ENCODE measurements around the gene SEL1L3.

DNA sequence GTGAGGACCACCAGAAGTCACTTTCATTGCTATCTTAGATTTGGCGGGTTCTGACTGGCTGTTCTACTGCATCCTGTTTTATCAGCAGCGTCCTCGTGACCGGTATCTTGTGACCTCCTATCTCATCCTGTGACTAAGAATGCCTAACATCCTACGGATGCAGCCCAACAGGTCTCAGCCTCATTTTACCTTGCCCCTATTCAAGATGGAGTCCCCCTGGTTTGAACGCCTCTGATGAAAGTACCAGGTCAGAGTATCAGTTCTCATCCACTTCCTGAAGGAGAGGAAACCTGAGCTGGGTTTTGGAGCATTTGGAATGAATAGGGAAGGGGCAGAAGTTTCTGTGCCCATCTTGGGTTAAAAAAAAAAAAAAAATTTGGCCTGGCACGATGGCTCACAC lies 136.9 kb downstream of the SEL1L3 start:
- no peak for TF ChIP-seq KLF16 (CRISPR knock-in tag; IDR thresholded peaks at IDR 0.05)
- no peak for TF ChIP-seq ZKSCAN1 (IDR thresholded peaks at IDR 0.05; ENCODE audit: low read length)
- TF ChIP-seq BRCA1 (CRISPR knock-in tag; IDR thresholded peaks at IDR 0.05): no peak
- no peak for TF ChIP-seq ZBTB8A (CRISPR knock-in tag; IDR thresholded peaks at IDR 0.05; ENCODE audit: borderline replicate concordance, low read depth)
- no peak for TF ChIP-seq AGO1 (IDR thresholded peaks at IDR 0.05; ENCODE audit: low read depth, low read length, poor library complexity, severe bottlenecking)
- TF ChIP-seq, protein P1, sequence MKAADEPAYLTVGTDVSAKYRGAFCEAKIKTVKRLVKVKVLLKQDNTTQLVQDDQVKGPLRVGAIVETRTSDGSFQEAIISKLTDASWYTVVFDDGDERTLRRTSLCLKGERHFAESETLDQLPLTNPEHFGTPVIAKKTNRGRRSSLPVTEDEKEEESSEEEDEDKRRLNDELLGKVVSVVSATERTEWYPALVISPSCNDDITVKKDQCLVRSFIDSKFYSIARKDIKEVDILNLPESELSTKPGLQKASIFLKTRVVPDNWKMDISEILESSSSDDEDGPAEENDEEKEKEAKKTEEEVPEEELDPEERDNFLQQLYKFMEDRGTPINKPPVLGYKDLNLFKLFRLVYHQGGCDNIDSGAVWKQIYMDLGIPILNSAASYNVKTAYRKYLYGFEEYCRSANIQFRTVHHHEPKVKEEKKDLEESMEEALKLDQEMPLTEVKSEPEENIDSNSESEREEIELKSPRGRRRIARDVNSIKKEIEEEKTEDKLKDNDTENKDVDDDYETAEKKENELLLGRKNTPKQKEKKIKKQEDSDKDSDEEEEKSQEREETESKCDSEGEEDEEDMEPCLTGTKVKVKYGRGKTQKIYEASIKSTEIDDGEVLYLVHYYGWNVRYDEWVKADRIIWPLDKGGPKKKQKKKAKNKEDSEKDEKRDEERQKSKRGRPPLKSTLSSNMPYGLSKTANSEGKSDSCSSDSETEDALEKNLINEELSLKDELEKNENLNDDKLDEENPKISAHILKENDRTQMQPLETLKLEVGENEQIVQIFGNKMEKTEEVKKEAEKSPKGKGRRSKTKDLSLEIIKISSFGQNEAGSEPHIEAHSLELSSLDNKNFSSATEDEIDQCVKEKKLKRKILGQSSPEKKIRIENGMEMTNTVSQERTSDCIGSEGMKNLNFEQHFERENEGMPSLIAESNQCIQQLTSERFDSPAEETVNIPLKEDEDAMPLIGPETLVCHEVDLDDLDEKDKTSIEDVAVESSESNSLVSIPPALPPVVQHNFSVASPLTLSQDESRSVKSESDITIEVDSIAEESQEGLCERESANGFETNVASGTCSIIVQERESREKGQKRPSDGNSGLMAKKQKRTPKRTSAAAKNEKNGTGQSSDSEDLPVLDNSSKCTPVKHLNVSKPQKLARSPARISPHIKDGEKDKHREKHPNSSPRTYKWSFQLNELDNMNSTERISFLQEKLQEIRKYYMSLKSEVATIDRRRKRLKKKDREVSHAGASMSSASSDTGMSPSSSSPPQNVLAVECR (CRISPR knock-in tag; IDR thresholded peaks at IDR 0.05; ENCODE audit: borderline replicate concordance): no peak
- TF ChIP-seq ZNF407 (CRISPR knock-in tag; IDR thresholded peaks at IDR 0.05; ENCODE audit: not compliant biosample characterization): no peak
- no peak for TF ChIP-seq ZNF563 (CRISPR knock-in tag; IDR thresholded peaks at IDR 0.05)
- TF ChIP-seq, protein P2, sequence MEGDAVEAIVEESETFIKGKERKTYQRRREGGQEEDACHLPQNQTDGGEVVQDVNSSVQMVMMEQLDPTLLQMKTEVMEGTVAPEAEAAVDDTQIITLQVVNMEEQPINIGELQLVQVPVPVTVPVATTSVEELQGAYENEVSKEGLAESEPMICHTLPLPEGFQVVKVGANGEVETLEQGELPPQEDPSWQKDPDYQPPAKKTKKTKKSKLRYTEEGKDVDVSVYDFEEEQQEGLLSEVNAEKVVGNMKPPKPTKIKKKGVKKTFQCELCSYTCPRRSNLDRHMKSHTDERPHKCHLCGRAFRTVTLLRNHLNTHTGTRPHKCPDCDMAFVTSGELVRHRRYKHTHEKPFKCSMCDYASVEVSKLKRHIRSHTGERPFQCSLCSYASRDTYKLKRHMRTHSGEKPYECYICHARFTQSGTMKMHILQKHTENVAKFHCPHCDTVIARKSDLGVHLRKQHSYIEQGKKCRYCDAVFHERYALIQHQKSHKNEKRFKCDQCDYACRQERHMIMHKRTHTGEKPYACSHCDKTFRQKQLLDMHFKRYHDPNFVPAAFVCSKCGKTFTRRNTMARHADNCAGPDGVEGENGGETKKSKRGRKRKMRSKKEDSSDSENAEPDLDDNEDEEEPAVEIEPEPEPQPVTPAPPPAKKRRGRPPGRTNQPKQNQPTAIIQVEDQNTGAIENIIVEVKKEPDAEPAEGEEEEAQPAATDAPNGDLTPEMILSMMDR (CRISPR knock-in tag; IDR thresholded peaks at IDR 0.05): no peak
- TF ChIP-seq, protein P3, sequence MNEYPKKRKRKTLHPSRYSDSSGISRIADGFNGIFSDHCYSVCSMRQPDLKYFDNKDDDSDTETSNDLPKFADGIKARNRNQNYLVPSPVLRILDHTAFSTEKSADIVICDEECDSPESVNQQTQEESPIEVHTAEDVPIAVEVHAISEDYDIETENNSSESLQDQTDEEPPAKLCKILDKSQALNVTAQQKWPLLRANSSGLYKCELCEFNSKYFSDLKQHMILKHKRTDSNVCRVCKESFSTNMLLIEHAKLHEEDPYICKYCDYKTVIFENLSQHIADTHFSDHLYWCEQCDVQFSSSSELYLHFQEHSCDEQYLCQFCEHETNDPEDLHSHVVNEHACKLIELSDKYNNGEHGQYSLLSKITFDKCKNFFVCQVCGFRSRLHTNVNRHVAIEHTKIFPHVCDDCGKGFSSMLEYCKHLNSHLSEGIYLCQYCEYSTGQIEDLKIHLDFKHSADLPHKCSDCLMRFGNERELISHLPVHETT (CRISPR knock-in tag; conservative IDR thresholded peaks at IDR 0.05): no peak
- no peak for TF ChIP-seq POLR2A (IDR thresholded peaks at IDR 0.05; ENCODE audit: insufficient read depth in 1 of 2, low read depth in 2 of 2, low read length in 2 of 2)
- no peak for TF ChIP-seq REST (IDR thresholded peaks at IDR 0.05; ENCODE audit: borderline replicate concordance in 1 of 2, low read depth in 1 of 2, low read length in 2 of 2)
- TF ChIP-seq POLR2AphosphoS2 (IDR thresholded peaks at IDR 0.05; ENCODE audit: low read depth, low read length): no peak
- no peak for TF ChIP-seq EZH2 (conservative IDR thresholded peaks at IDR 0.05; ENCODE audit: low read depth, low read length)

Measured in HepG2 (cell line).